Measurements from ENCODE around the gene UXS1.

GRCh38 chr2:106177581-106177980, 16.5 kb downstream of the UXS1 start:
- TF ChIP-seq, protein P1, sequence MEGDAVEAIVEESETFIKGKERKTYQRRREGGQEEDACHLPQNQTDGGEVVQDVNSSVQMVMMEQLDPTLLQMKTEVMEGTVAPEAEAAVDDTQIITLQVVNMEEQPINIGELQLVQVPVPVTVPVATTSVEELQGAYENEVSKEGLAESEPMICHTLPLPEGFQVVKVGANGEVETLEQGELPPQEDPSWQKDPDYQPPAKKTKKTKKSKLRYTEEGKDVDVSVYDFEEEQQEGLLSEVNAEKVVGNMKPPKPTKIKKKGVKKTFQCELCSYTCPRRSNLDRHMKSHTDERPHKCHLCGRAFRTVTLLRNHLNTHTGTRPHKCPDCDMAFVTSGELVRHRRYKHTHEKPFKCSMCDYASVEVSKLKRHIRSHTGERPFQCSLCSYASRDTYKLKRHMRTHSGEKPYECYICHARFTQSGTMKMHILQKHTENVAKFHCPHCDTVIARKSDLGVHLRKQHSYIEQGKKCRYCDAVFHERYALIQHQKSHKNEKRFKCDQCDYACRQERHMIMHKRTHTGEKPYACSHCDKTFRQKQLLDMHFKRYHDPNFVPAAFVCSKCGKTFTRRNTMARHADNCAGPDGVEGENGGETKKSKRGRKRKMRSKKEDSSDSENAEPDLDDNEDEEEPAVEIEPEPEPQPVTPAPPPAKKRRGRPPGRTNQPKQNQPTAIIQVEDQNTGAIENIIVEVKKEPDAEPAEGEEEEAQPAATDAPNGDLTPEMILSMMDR (IDR thresholded peaks at IDR 0.05) = no peak
- no peak for TF ChIP-seq POLR2A (IDR thresholded peaks at IDR 0.05)

All from heart left ventricle (tissue), 13 donors.